Panc1 (cell line): Measurements from ENCODE around the gene CYP4Z1. TPM values are rescaled to one million over a fixed set of nuclear protein-coding genes. Genes with fewer than 3 reads are reported as not detected.
A peak's percentile ranks its signal among the peaks of the same experiment; 100 is the strongest.
"Not testable (repeated sequence)": the region's sequence is repeated elsewhere in the genome, so short reads cannot be mapped to it uniquely, and the experiment has no call there.

ENCODE experiments used
- ATAC-seq: fragments of 200-7000 bp; cut with Tn5 transposase; 2 replicates; pipeline ENCODE4 v1.9.1; 2020; ENCODE audit warnings: mild to moderate bottlenecking, moderate library complexity
- BruUV-seq: library from RNA; stranded (reverse); fragments of 400-500 nt; replicated peaks from 2 replicates; lab custom pipeline; 2021; lab: Mats Ljungman, UMichigan
- CTCF ChIA-PET: fragments of 300-600 bp; sonication (Branson Sonifier 250); formaldehyde crosslinking; loops from one replicate; lab custom pipeline; 2022; ENCODE audit warnings: antibody characterized with exemption; lab: Charles Lee
- POLR2A ChIA-PET: fragments of 300-600 bp; sonication (Branson Sonifier 250); formaldehyde crosslinking; loops from one replicate; lab custom pipeline; 2022; ENCODE audit warnings: antibody characterized with exemption; lab: Charles Lee
- DNase-seq: peaks from one replicate; pipeline ENCODE4 v3.0.0-alpha.2; 2010; ENCODE audit warnings: low read depth, low spot score
- H3K27ac ChIP-seq: 2 replicates; pipeline ENCODE4 v1.5.1; 2011; ENCODE audit warnings: mild to moderate bottlenecking, low read length, inconsistent platforms
- H3K27me3 ChIP-seq: fragments of 200-500 bp; sonication (Bioruptor generic); 2 replicates; pipeline ENCODE4 v1.6.0; 2014; ENCODE audit warnings: low read length, inconsistent platforms; ENCODE audit not compliant: control insufficient read depth, insufficient read depth
- H3K36me3 ChIP-seq: fragments of 200-500 bp; sonication (Bioruptor generic); 2 replicates; pipeline ENCODE4 v1.5.1; 2014; ENCODE audit warnings: inconsistent platforms, mild to moderate bottlenecking, low read length, moderate library complexity; ENCODE audit not compliant: control insufficient read depth, insufficient read depth
- H3K4me1 ChIP-seq: 2 replicates; pipeline ENCODE4 v1.5.1; 2011; ENCODE audit warnings: inconsistent platforms, mild to moderate bottlenecking, low read length, moderate library complexity; ENCODE audit not compliant: control insufficient read depth, insufficient read depth
- H3K4me3 ChIP-seq, 2 experiments: 2 replicates each; pipeline ENCODE4 v1.5.1; 2011 to 2012; ENCODE audit warnings: low read depth in 2 of 2, low read length in 2 of 2, mild to moderate bottlenecking in 2 of 2, inconsistent platforms in 1 of 2, moderate library complexity in 1 of 2
- H3K9me3 ChIP-seq: fragments of 200-500 bp; sonication (Bioruptor generic); 2 replicates; pipeline ENCODE4 v1.5.1; 2014; ENCODE audit warnings: low read depth, mild to moderate bottlenecking, inconsistent platforms, low read length, moderate library complexity; ENCODE audit not compliant: control insufficient read depth, insufficient read depth
- CTCF ChIP-seq: fragments of 450-650 bp; IDR thresholded peaks from 2 replicates; pipeline ENCODE4 v1.5.1; 2017; ENCODE audit warnings: mild to moderate bottlenecking
- POLR2AphosphoS5 ChIP-seq: IDR thresholded peaks from 2 replicates; pipeline ENCODE4 v1.6.1; 2012; ENCODE audit warnings: mild to moderate bottlenecking, low read depth, low read length, moderate library complexity
- REST ChIP-seq, 2 experiments: IDR thresholded peaks; 2 replicates each; pipeline ENCODE4 v1.6.1; 2011 to 2012; ENCODE audit warnings: low read depth in 2 of 2, control low read depth in 1 of 2, low read length in 1 of 2, mild to moderate bottlenecking in 1 of 2, moderate library complexity in 1 of 2; ENCODE audit not compliant: insufficient read depth in 1 of 2
- SIN3A ChIP-seq: IDR thresholded peaks from 2 replicates; pipeline ENCODE4 v1.6.1; 2012; ENCODE audit warnings: low read depth, mild to moderate bottlenecking, low read length, moderate library complexity, borderline replicate concordance; ENCODE audit not compliant: insufficient read depth
- TCF7L2 ChIP-seq: IDR thresholded peaks from 2 replicates; pipeline ENCODE4 v1.6.1; 2011; ENCODE audit warnings: mild to moderate bottlenecking, low read depth, low read length, inconsistent platforms
- in situ Hi-C: cut with HindIII; loops from 2 replicates; pipeline ENCODE4 v1.10.0; 2016; ENCODE audit warnings: low sequenced_read_pairs, low pct_unique_long_range_greater_than_20kb
- intact Hi-C: fragments of 100-400 bp; cut with micrococcal nuclease; formaldehyde crosslinking; loops from one replicate; pipeline ENCODE4 v1.10.0; 2022; ENCODE audit not compliant: unreplicated experiment
- total RNA-seq: library from RNA; stranded (reverse); gene quantifications from one replicate; pipeline ENCODE4 v1.2.1, GENCODE V29; 2021; ENCODE audit not compliant: unreplicated experiment

CYP4Z1 gene
- total RNA-seq, 1 experiment from 2014 or later: not detected

- CTCF ChIA-PET, in situ Hi-C loops, intact Hi-C loops: not testable (repeated sequence)
These were observed 79.5 kb downstream of the CYP4Z1 start for GRCh38 chr1:47146495-47146894.

GRCh38 chr1:47147047-47147785, 80.2 kb downstream of the CYP4Z1 start:
- H3K36me3 ChIP-seq: no peaks in the 10 kb centered on the region
- no peaks in the 10 kb centered on the region for H3K9me3 ChIP-seq
- CTCF ChIA-PET: no interaction called here
- DNase-seq (no peak), ATAC-seq (no peak)
- TF ChIP-seq POLR2AphosphoS5 (no peak), SIN3A (no peak), REST (IDR thresholded peaks at IDR 0.05; ENCODE audit: insufficient read depth in 1 of 2, low read depth in 2 of 2, low read length in 1 of 2) (0 out of 4 replicates have a peak, but pooled peaks have one; percentile 20 to 39), TCF7L2 (no peak), CTCF (no peak)
- no peaks in the 10 kb centered on the region for H3K27me3 ChIP-seq
- no peak overlapping the region for H3K27ac ChIP-seq
- no TSS peak for BruUV-seq
- in situ Hi-C loops: no loop called here
- no peak overlapping the region for H3K4me3 ChIP-seq
- H3K4me1 ChIP-seq: no peaks in the 10 kb centered on the region
- POLR2A ChIA-PET: no interaction called here
- intact Hi-C loops: no loop called here

More at GRCh38 chr1:47146495-47146894, 79.5 kb downstream of the CYP4Z1 start:
- DNase-seq, H3K9me3 ChIP-seq, H3K27ac ChIP-seq, H3K36me3 ChIP-seq, POLR2A ChIA-PET, BruUV-seq, ATAC-seq, H3K4me1 ChIP-seq, H3K4me3 ChIP-seq, H3K27me3 ChIP-seq: not testable (repeated sequence)

- H3K27ac ChIP-seq, in situ Hi-C loops, BruUV-seq, H3K9me3 ChIP-seq, H3K36me3 ChIP-seq, H3K4me1 ChIP-seq, intact Hi-C loops, H3K4me3 ChIP-seq, CTCF ChIA-PET, H3K27me3 ChIP-seq, DNase-seq, POLR2A ChIA-PET, ATAC-seq: not testable (repeated sequence)
These were observed 82.1 kb downstream of the CYP4Z1 start for GRCh38 chr1:47149162-47149561.

GRCh38 chr1:47156457-47156856, 89.4 kb downstream of the CYP4Z1 start:
- H3K9me3 ChIP-seq, H3K4me3 ChIP-seq, H3K4me1 ChIP-seq, BruUV-seq, H3K36me3 ChIP-seq, H3K27ac ChIP-seq, H3K27me3 ChIP-seq, DNase-seq, in situ Hi-C loops, ATAC-seq, CTCF ChIA-PET, intact Hi-C loops: not testable (repeated sequence)
- POLR2A ChIA-PET: interaction anchor here (0.6 kb wide), 1 partner anchor 100 kb away, joined by 3 read pairs; no protein-coding TSS in a partner anchor

GRCh38 chr1:47157957-47158356, 90.9 kb downstream of the CYP4Z1 start:
- H3K27ac ChIP-seq, BruUV-seq, H3K27me3 ChIP-seq, in situ Hi-C loops, H3K4me3 ChIP-seq, CTCF ChIA-PET, intact Hi-C loops, DNase-seq, H3K9me3 ChIP-seq, H3K4me1 ChIP-seq, POLR2A ChIA-PET, ATAC-seq, H3K36me3 ChIP-seq: not testable (repeated sequence)
